Mesodermal cell (in vitro differentiated cells): Measurements from ENCODE around the gene KRTAP10-1.
A peak's percentile ranks its signal among the peaks of the same experiment; 100 is the strongest.
"Not testable (repeated sequence)": the region's sequence is repeated elsewhere in the genome, so short reads cannot be mapped to it uniquely, and the experiment has no call there.

Source experiments
- H3K27ac ChIP-seq: 2 replicates; pipeline ENCODE4 v1.7.0; 2013; ENCODE audit warnings: mild to moderate bottlenecking, low read depth, low read length, moderate library complexity; ENCODE audit not compliant: severe bottlenecking
- H3K36me3 ChIP-seq: 2 replicates; pipeline ENCODE4 v1.7.1; 2013; ENCODE audit warnings: mild to moderate bottlenecking, low read length, moderate library complexity; ENCODE audit not compliant: control insufficient read depth, insufficient read depth
- H3K4me1 ChIP-seq: one replicate; pipeline ENCODE4 v1.7.1; 2013; ENCODE audit warnings: mild to moderate bottlenecking, low read length; ENCODE audit not compliant: insufficient read depth, control insufficient read depth, poor library complexity, severe bottlenecking
- H3K4me3 ChIP-seq: 2 replicates; pipeline ENCODE4 v1.7.0; 2013; ENCODE audit warnings: low read length, control low read depth, mild to moderate bottlenecking; ENCODE audit not compliant: insufficient read depth, poor library complexity, severe bottlenecking; ENCODE audit errors: extremely low read depth
- H3K9me3 ChIP-seq: 2 replicates; pipeline ENCODE4 v1.7.1; 2013; ENCODE audit warnings: mild to moderate bottlenecking, low read length, moderate library complexity; ENCODE audit not compliant: control insufficient read depth
- WGBS, 2 experiments: methylation state at CpG; one replicate each; pipeline ENCODE4 v1.1.5; 2013; ENCODE audit warnings: missing lambda C conversion rate in 2 of 2; ENCODE audit not compliant: insufficient coverage in 2 of 2; 5-methylcytosine and 5-hydroxymethylcytosine counted together

Gene KRTAP10-1

GRCh38 chr21:44555200-44555875 is 15.3 kb upstream of the KRTAP10-1 start:
- Histone ChIP-seq H3K36me3 (no peaks in the 10 kb centered on the region), H3K4me3 (no peak overlapping the region), H3K4me1 (peaks cover 7% of the 10 kb centered on the region), H3K27ac (no peak overlapping the region), H3K9me3 (peaks cover 3% of the 10 kb centered on the region)
- 96 to 100% methylated on average over 2 to 4 of the region's 13 CpGs for WGBS, 2 experiments

GRCh38 chr21:44552681-44553080 is 12.7 kb upstream of the KRTAP10-1 start:
- Histone ChIP-seq H3K27ac (no peak overlapping the region), H3K4me3 (no peak overlapping the region), H3K4me1 (peaks cover 15% of the 10 kb centered on the region), H3K36me3 (no peaks in the 10 kb centered on the region), H3K9me3 (peaks cover 7% of the 10 kb centered on the region)
- WGBS, 2 experiments, result 78 to 81% methylated on average over 13 of the region's 13 CpGs

GRCh38 chr21:44552136-44552535 is 12.1 kb upstream of the KRTAP10-1 start:
- H3K4me1 ChIP-seq, result peaks cover 13% of the 10 kb centered on the region
- no peaks in the 10 kb centered on the region for H3K36me3 ChIP-seq
- H3K27ac ChIP-seq, result no peak overlapping the region
- WGBS, 2 experiments, result 79 to 99% methylated on average over 5 to 6 of the region's 6 CpGs
- H3K9me3 ChIP-seq, result peaks cover 7% of the 10 kb centered on the region
- no peak overlapping the region for H3K4me3 ChIP-seq

GRCh38 chr21:44551340-44551961 is 11.5 kb upstream of the KRTAP10-1 start, which contains the start of gene KRTAP10-2:
Gene KRTAP10-2 (minus strand): TSS chr21:44551505. CDS start chr21:44551458, 47 bp downstream.
- WGBS, 2 experiments, result 82 to 90% methylated on average over 16 to 17 of the region's 17 CpGs
- H3K36me3 ChIP-seq, result no peaks in the 10 kb centered on the region
- H3K4me3 ChIP-seq, result no peak within 1 kb of the TSS
- H3K4me1 ChIP-seq, result peaks cover 9% of the 10 kb centered on the region
- H3K9me3 ChIP-seq, result peaks cover 7% of the 10 kb centered on the region
- no peak within 1 kb of the TSS for H3K27ac ChIP-seq

GRCh38 chr21:44550807-44551206 is 10.8 kb upstream of the KRTAP10-1 start:
- Histone ChIP-seq H3K9me3 (peaks cover 7% of the 10 kb centered on the region), H3K4me3 (no peak overlapping the region), H3K36me3 (no peaks in the 10 kb centered on the region), H3K27ac (no peak overlapping the region), H3K4me1 (peaks cover 9% of the 10 kb centered on the region)
- 81 to 82% methylated on average over 9 to 10 of the region's 10 CpGs for WGBS, 2 experiments

GRCh38 chr21:44550285-44550684 is 10.3 kb upstream of the KRTAP10-1 start:
- H3K4me3 ChIP-seq, H3K36me3 ChIP-seq, H3K4me1 ChIP-seq, H3K9me3 ChIP-seq, H3K27ac ChIP-seq: not testable (repeated sequence)
- 76 to 77% methylated on average over 4 to 9 of the region's 17 CpGs for WGBS, 2 experiments

- no peaks in the 10 kb centered on the region for H3K36me3 ChIP-seq
- H3K27ac ChIP-seq, result peak overlapping the region; percentile 72
- no peak overlapping the region for H3K4me3 ChIP-seq
- peaks cover 9% of the 10 kb centered on the region for H3K4me1 ChIP-seq
- peaks cover 7% of the 10 kb centered on the region for H3K9me3 ChIP-seq
- 80 to 83% methylated on average over 23 of the region's 25 CpGs for WGBS, 2 experiments
Observed at GRCh38 chr21:44549525-44550211, 9.7 kb upstream of the KRTAP10-1 start.

- WGBS, 2 experiments, result 45% methylated on average over 14 of the region's 14 CpGs
- peak overlapping the region; percentile 72 for H3K27ac ChIP-seq
- peaks cover 4% of the 10 kb centered on the region for H3K9me3 ChIP-seq
- no peak overlapping the region for H3K4me3 ChIP-seq
- no peaks in the 10 kb centered on the region for H3K36me3 ChIP-seq
- H3K4me1 ChIP-seq, result peaks cover 9% of the 10 kb centered on the region
Observed at GRCh38 chr21:44548922-44549321, 8.9 kb upstream of the KRTAP10-1 start.

- Histone ChIP-seq H3K27ac (peak overlapping the region; percentile 72), H3K4me1 (peaks cover 9% of the 10 kb centered on the region), H3K9me3 (peaks cover 4% of the 10 kb centered on the region), H3K36me3 (no peaks in the 10 kb centered on the region), H3K4me3 (no peak overlapping the region)
- 89 to 93% methylated on average over 11 to 12 of the region's 13 CpGs for WGBS, 2 experiments
Observed at GRCh38 chr21:44548381-44548780, 8.4 kb upstream of the KRTAP10-1 start.

GRCh38 chr21:44547656-44548331 is 7.8 kb upstream of the KRTAP10-1 start:
- Histone ChIP-seq H3K9me3 (peaks cover 4% of the 10 kb centered on the region), H3K36me3 (no peaks in the 10 kb centered on the region), H3K4me1 (peaks cover 9% of the 10 kb centered on the region), H3K27ac (no peak overlapping the region), H3K4me3 (no peak overlapping the region)
- 89 to 100% methylated on average over 1 to 4 of the region's 5 CpGs for WGBS, 2 experiments
